K562 (cell line): ENCODE measurements around the gene DDR1. TPM values are rescaled to one million over a fixed set of nuclear protein-coding genes. Genes with fewer than 3 reads are reported as not detected.
A peak's percentile ranks its signal among the peaks of the same experiment; 100 is the strongest.

Experiments
- ATF3 ChIP-seq, 2 experiments: fragments of 450-650 bp in 1 of 2; sonication (generic) in 1 of 2; formaldehyde crosslinking in 1 of 2; IDR thresholded peaks in 1 of 2; conservative IDR thresholded peaks in 1 of 2; 2 replicates each; pipeline versions ENCODE4 v1.6.1 to v1.8.1; 2016 to 2023; ENCODE audit warnings: mild to moderate bottlenecking in 2 of 2, moderate library complexity in 2 of 2, inconsistent platforms in 1 of 2, missing genetic modification reagents in 1 of 2
- DDX20 ChIP-seq: fragments of 450-650 bp; IDR thresholded peaks from 2 replicates; pipeline ENCODE4 v1.6.1; 2016; ENCODE audit warnings: missing genetic modification characterization, low read depth, mild to moderate bottlenecking, missing compliant biosample characterization, moderate library complexity
- GTF2A2 ChIP-seq: IDR thresholded peaks from 2 replicates; pipeline ENCODE4 v1.6.1; 2016; ENCODE audit warnings: mild to moderate bottlenecking, missing genetic modification characterization, missing compliant biosample characterization
- HDAC8 ChIP-seq: fragments of 450-650 bp; IDR thresholded peaks from 2 replicates; pipeline ENCODE4 v1.6.1; 2016; ENCODE audit warnings: mild to moderate bottlenecking, missing genetic modification characterization, moderate library complexity, missing compliant biosample characterization
- HMGN3 ChIP-seq: IDR thresholded peaks from 2 replicates; pipeline ENCODE4 v1.6.1; 2011; ENCODE audit warnings: borderline replicate concordance, low read depth, mild to moderate bottlenecking, mixed read lengths, low read length; ENCODE audit not compliant: insufficient read length; ENCODE audit errors: extremely low read depth
- NELFE ChIP-seq: IDR thresholded peaks from 2 replicates; pipeline ENCODE4 v1.6.1; 2011; ENCODE audit warnings: mild to moderate bottlenecking; ENCODE audit not compliant: insufficient read depth, insufficient read length
- NR4A1 ChIP-seq, 2 experiments: fragments of 250-450 bp in 1 of 2; fragments of 450-650 bp in 1 of 2; sonication (Bioruptor Pico) in 1 of 2; IDR thresholded peaks; 2 replicates each; pipeline versions ENCODE4 v1.4.0 to v1.6.1; 2016 to 2020; ENCODE audit warnings: mild to moderate bottlenecking in 2 of 2, missing compliant biosample characterization in 1 of 2, missing genetic modification characterization in 1 of 2, moderate library complexity in 1 of 2
- RBM22 ChIP-seq: fragments of 200-400 bp; formaldehyde crosslinking; IDR thresholded peaks from 2 replicates; pipeline ENCODE4 v1.6.1; 2018; ENCODE audit warnings: low read length, low read depth; ENCODE audit not compliant: poor library complexity, severe bottlenecking
- RBM39 ChIP-seq: fragments of 200-400 bp; formaldehyde crosslinking; optimal IDR thresholded peaks from 2 replicates; pipeline ENCODE3; 2018; ENCODE audit warnings: low read depth, low read length
- RHOXF2B ChIP-seq: fragments of 250-450 bp; sonication (Bioruptor Pico); conservative IDR thresholded peaks from 2 replicates; pipeline ENCODE4 v1.5.1; 2021
- SMAD4 ChIP-seq: fragments of 250-450 bp; sonication (Bioruptor Pico); conservative IDR thresholded peaks from 2 replicates; pipeline ENCODE4 v1.8.0; 2021; ENCODE audit warnings: inconsistent platforms, mild to moderate bottlenecking, moderate library complexity
- SREBF1 ChIP-seq: fragments of 150-350 bp; IDR thresholded peaks from 2 replicates; pipeline ENCODE4 v1.6.1; 2014; ENCODE audit warnings: antibody characterized with exemption, low read depth, low read length, borderline replicate concordance
- VEZF1 ChIP-seq: fragments of 200-800 bp; sonication (Bioruptor generic); IDR thresholded peaks from 2 replicates; pipeline ENCODE4 v1.6.1; 2017; ENCODE audit warnings: missing genetic modification characterization, missing compliant biosample characterization
- ZNF140 ChIP-seq: fragments of 250-450 bp; sonication (Bioruptor Pico); IDR thresholded peaks from 2 replicates; pipeline ENCODE4 v1.8.0; 2021; ENCODE audit warnings: moderate library complexity, mild to moderate bottlenecking, inconsistent platforms
- ZNF174 ChIP-seq: fragments of 250-450 bp; sonication (Bioruptor Pico); IDR thresholded peaks from 2 replicates; pipeline ENCODE4 v1.4.0; 2020; ENCODE audit warnings: mild to moderate bottlenecking
- ZNF431 ChIP-seq: sonication (generic); formaldehyde crosslinking; IDR thresholded peaks from 2 replicates; pipeline ENCODE4 v1.8.0; 2022; ENCODE audit warnings: mild to moderate bottlenecking, missing genetic modification reagents
- polyA plus RNA-seq, 8 experiments: library from polyadenylated mRNA; depleted of rRNA in 4 of 8; stranded (reverse) in 5 of 8; unstranded in 3 of 8; fragments of >200 nt; fragmentation: Nextera tagmentation in 2 of 8; fragmentation: Illumina TruSeq in 1 of 8; extraction: Ambion mirVana in 2 of 8; extraction: Trizol in 1 of 8; gene quantifications; 2 replicates each; pipeline versions ENCODE4 v1.2.1 to v1.2.3, GENCODE V29; 2011 to 2014; ENCODE audit warnings: inconsistent platforms in 1 of 8, missing spikeins in 1 of 8
- total RNA-seq, 7 experiments: library from RNA; depleted of rRNA in 6 of 7; stranded (reverse); fragments of >200 nt in 6 of 7; fragmentation: Illumina TruSeq in 2 of 7; extraction: Trizol in 2 of 7; gene quantifications; 2 replicates each; pipeline versions ENCODE4 v1.2.1 to v1.2.3, GENCODE V29; 2011 to 2021; ENCODE audit warnings: low replicate concordance in 1 of 7
- TF ChIP-seq, protein P1 (sequence below): fragments of 450-650 bp; formaldehyde crosslinking; IDR thresholded peaks from 2 replicates; pipeline ENCODE4 v1.4.0; 2020; ENCODE audit warnings: mild to moderate bottlenecking, moderate library complexity
- TF ChIP-seq, protein P2 (sequence below): fragments of 450-650 bp; IDR thresholded peaks from 2 replicates; pipeline ENCODE4 v1.7.0; 2016; ENCODE audit warnings: borderline replicate concordance
- TF ChIP-seq, protein P3 (sequence below): fragments of 250-450 bp; sonication (Bioruptor Pico); IDR thresholded peaks from 2 replicates; pipeline ENCODE4 v1.5.0; 2021
- TF ChIP-seq, protein P4 (sequence below): sonication (generic); formaldehyde crosslinking; IDR thresholded peaks from 2 replicates; pipeline ENCODE4 v1.8.0; 2022; ENCODE audit warnings: mild to moderate bottlenecking, missing genetic modification reagents

Gene DDR1
- total and polyA plus RNA-seq, 9 of the 15 experiments (the other 6 are each of a cell fraction or from before 2014, with no cell fraction given), result 1.4 to 44.6 (median 12.2) TPM

DNA sequence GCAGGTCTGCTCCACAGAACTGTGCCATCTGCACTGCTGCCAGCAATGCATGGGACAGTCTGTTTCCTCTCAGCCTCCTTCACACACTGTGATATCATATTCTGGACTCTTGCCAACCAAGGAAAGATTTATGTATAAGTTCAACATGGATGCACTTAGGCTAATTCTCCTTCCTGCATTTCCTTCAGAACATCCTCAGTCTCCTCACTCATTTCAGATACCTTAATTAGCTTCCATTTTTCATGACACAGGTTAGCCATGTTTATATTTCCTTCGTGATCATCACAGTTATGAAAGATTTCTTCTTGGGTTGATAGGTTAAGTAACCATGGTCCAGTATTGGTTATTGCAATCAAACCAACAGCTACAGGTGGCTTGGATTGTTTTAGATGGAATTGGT lies 46.4 kb upstream of the DDR1 start (continued):
- TF ChIP-seq, protein P1, sequence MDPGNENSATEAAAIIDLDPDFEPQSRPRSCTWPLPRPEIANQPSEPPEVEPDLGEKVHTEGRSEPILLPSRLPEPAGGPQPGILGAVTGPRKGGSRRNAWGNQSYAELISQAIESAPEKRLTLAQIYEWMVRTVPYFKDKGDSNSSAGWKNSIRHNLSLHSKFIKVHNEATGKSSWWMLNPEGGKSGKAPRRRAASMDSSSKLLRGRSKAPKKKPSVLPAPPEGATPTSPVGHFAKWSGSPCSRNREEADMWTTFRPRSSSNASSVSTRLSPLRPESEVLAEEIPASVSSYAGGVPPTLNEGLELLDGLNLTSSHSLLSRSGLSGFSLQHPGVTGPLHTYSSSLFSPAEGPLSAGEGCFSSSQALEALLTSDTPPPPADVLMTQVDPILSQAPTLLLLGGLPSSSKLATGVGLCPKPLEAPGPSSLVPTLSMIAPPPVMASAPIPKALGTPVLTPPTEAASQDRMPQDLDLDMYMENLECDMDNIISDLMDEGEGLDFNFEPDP, result no peak
- TF ChIP-seq ZNF174 (no peak), RBM39 (no peak), ZNF140 (CRISPR knock-in tag) (peak; percentile 43; the same call in 1 of the 2 replicates), SMAD4 (peak; percentile 67), DDX20 (tag) (peak; percentile 92), HMGN3 (no peak), NR4A1 (CRISPR knock-in tag; IDR thresholded peaks at IDR 0.05) (no peak), NR4A1 (tag; IDR thresholded peaks at IDR 0.05) (peak; percentile 96), RHOXF2B (CRISPR knock-in tag) (no peak), ZNF431 (CRISPR knock-in tag) (no peak), NELFE (no peak), GTF2A2 (tag) (no peak), HDAC8 (tag) (no peak), VEZF1 (CRISPR knock-in tag) (no peak), RBM22 (no peak), ATF3 (IDR thresholded peaks at IDR 0.05) (no peak), ATF3 (CRISPR knock-in tag; conservative IDR thresholded peaks at IDR 0.05) (no peak), SREBF1 (no peak)
- TF ChIP-seq, protein P2, sequence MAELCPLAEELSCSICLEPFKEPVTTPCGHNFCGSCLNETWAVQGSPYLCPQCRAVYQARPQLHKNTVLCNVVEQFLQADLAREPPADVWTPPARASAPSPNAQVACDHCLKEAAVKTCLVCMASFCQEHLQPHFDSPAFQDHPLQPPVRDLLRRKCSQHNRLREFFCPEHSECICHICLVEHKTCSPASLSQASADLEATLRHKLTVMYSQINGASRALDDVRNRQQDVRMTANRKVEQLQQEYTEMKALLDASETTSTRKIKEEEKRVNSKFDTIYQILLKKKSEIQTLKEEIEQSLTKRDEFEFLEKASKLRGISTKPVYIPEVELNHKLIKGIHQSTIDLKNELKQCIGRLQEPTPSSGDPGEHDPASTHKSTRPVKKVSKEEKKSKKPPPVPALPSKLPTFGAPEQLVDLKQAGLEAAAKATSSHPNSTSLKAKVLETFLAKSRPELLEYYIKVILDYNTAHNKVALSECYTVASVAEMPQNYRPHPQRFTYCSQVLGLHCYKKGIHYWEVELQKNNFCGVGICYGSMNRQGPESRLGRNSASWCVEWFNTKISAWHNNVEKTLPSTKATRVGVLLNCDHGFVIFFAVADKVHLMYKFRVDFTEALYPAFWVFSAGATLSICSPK, result no peak
- TF ChIP-seq, protein P3, sequence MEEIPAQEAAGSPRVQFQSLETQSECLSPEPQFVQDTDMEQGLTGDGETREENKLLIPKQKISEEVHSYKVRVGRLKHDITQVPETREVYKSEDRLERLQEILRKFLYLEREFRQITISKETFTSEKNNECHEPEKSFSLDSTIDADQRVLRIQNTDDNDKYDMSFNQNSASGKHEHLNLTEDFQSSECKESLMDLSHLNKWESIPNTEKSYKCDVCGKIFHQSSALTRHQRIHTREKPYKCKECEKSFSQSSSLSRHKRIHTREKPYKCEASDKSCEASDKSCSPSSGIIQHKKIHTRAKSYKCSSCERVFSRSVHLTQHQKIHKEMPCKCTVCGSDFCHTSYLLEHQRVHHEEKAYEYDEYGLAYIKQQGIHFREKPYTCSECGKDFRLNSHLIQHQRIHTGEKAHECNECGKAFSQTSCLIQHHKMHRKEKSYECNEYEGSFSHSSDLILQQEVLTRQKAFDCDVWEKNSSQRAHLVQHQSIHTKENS, result no peak
- TF ChIP-seq, protein P4, sequence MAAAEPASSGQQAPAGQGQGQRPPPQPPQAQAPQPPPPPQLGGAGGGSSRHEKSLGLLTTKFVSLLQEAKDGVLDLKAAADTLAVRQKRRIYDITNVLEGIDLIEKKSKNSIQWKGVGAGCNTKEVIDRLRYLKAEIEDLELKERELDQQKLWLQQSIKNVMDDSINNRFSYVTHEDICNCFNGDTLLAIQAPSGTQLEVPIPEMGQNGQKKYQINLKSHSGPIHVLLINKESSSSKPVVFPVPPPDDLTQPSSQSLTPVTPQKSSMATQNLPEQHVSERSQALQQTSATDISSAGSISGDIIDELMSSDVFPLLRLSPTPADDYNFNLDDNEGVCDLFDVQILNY (CRISPR knock-in tag), result no peak
